Prostate gland (tissue), 2 donors: ENCODE measurements around the gene OBSL1.

Source experiments
- CTCF ChIP-seq, 4 experiments: fragments of 200-600 bp in 2 of 4; fragments of 450-650 bp in 2 of 4; sonication (generic) in 2 of 4; IDR thresholded peaks; 1 replicate in 3 of 4; 2 replicates in 1 of 4; pipeline ENCODE4 v1.5.1; 2016 to 2019; ENCODE audit warnings: antibody characterized with exemption in 4 of 4, mild to moderate bottlenecking in 2 of 4, moderate library complexity in 2 of 4
- POLR2A ChIP-seq: fragments of 450-650 bp; IDR thresholded peaks from one replicate; pipeline ENCODE4 v1.6.1; 2016; ENCODE audit warnings: antibody characterized with exemption, mild to moderate bottlenecking
- POLR2AphosphoS5 ChIP-seq: sonication (generic); formaldehyde crosslinking; IDR thresholded peaks from one replicate; pipeline ENCODE4 v1.6.1; 2017; ENCODE audit warnings: antibody characterized with exemption

GRCh38 chr2:219592736-219593135, 21.4 kb upstream of the OBSL1 start:
- TF ChIP-seq CTCF (IDR thresholded peaks at IDR 0.05) (no peak), POLR2AphosphoS5 (no peak), POLR2A (no peak)
